NCI-H1436 (cell line): ENCODE data around the gene SHROOM3.

Experiments used
- DNase-seq: peaks from one replicate; lab custom pipeline; 2025; lab: John Stamatoyannopoulos, UW

Gene SHROOM3

DNA sequence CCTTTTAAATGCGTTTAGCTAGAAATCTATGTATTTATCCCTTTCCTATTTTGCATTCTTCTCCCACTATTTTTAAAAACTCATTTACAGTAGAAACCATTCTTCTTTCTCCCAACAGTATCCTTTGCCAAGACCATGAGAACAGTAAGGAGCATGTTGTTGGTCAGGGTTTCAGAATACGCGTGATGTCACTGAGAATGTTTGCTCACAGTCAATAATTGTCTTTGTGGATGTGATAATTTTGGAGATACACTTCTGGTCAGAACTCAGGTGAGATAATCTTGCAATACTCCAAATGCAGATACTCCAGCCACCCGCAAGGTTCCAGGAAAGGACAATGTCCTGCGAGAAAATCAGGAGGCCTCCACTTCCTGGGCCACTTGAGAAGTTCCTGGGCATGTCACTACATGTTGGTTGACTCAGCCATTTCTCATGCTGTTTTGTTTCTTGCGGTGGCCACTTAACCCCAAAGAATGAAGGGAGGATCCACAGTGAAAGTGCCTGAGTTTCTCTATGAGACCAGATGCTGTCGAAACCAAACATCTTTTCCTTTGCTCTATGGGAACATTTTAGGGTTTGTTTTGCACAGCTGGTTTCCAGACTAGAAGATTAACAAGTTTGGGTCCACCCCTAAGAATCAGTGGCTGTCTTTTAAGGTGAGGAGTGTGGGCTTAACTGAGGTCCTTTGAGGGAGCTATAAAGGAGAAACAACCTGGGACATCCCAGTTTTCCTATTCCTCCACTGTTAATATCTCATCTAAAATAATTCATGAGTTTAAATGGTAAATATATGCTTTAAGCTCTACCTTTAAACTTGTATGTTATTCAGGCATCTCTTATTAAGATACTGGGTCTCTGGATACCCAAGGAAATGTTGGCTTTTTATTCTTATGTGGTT lies 346.9 kb downstream of the SHROOM3 start:
- DNase-seq = no peak

DNA sequence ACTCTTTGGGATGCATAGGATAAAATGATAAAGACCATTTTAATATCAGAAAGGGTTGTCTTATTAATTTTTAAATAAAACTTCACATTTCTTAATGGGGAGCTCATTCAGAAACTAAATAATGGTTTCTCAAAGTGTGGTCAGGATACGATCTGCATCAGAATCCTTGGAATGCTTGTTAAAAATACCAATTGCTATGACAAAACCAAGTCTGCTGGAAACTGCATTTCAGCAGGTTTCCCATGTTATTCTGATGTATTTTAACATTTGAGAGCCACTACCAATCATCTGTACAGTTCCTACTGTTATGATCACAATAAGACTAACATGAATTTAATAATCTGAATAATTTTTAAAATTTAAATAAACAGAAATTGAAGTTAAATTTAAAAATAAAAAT lies 347.8 kb downstream of the SHROOM3 start:
- no peak for DNase-seq

- no peak for DNase-seq
Measured at GRCh38 chr4:76783836-76784235, 348.8 kb downstream of the SHROOM3 start.

DNA sequence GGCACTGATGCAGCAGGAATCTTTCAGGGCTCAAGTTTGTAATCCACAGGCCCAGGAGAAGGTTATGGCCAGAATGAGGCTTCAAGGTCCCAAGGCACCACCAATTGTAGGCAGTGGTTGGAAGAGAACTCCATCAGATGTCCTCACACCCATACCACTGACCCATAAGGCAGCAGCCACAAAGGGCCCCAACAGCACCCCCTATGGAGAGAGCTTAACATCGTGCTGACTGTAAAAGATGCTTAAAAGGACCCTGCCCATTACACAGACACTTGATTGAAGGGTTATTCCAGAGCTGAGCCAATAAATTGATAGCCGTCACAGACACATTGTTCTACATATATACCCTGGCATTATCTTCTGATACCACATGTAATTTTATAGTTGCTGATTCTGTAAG lies 349.2 kb downstream of the SHROOM3 start:
- DNase-seq = no peak

DNA sequence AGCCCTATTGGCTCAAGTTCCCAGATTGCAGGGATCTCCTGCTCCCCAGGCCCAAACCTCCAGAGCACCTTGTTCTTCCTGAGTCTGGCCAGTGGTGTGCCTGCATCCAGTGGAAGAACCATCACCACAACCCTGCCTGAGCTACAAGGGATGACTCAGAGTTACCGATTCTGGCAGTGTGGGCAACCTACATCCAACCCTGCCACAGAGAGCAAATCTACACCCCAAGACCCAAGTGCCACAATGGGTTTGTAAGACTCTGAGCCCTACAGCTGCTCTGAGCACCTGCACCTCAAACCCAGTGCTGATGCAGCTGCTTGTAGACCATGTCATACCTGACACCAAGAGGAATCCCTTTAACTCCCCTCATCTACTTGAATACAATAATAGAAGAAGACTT lies 352.9 kb downstream of the SHROOM3 start:
- no peak for DNase-seq

DNA sequence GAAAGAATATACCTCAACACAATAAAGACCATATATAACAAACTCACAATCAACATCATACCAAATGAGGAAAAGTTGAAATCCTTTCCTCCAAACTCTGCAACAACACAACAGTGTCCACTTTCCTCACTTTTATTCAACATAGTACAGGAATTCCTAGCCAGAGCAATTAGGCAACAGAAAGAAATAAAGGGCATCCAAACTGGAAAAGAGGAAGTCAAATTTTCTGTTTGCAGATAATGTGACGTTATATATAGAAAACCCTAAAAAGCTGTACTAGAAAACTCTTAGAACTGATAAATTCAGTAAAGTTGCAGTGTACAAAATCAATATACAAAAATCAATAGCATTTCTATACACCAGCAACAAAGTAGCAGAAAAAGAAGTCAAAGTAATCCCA lies 355.3 kb downstream of the SHROOM3 start:
- no peak for DNase-seq

DNA sequence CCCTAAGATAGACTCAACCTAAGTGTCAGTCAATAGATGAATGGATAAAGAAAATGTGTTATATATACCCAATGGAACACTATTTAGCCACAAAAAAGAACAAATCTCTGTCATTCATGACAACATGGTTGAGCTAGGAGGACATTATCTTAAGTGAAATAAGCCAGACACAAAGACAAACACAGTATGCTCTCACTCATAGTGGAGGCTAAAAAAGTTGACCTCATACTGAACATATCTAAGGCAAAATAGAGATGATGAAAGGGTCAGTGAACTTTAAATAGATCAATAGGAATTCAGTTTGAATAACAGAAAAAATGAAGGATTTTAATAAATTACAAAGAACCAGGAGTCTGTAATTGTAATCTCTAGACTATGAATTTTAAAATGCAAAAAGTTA lies 356.4 kb downstream of the SHROOM3 start:
- DNase-seq = no peak

DNA sequence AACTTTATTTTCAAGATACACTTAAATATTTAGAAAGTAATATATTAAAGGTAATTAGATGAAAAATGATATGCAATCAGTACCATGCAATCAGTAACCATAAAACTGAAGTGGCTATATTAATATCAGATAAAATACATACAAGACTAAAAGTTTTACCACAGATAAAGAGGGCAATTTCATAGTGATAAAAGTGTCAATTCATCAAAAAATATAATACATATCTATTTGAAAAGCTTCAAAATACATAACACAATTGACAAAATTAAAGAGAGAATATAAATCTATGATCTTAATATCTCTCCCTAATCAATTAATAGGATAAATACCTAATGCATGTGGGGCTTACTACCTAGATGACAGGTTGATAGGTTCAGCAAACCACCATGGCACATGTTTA lies 357.4 kb downstream of the SHROOM3 start:
- DNase-seq = no peak

GRCh38 chr4:76795243-76795642 lies 360.2 kb downstream of the SHROOM3 start:
- no peak for DNase-seq

- no peak for DNase-seq
Measured at GRCh38 chr4:76799140-76799539, 364.1 kb downstream of the SHROOM3 start.

- no peak for DNase-seq
Measured at GRCh38 chr4:76799718-76800117, 364.7 kb downstream of the SHROOM3 start.

GRCh38 chr4:76800902-76801301 lies 365.9 kb downstream of the SHROOM3 start:
- no peak for DNase-seq

DNA sequence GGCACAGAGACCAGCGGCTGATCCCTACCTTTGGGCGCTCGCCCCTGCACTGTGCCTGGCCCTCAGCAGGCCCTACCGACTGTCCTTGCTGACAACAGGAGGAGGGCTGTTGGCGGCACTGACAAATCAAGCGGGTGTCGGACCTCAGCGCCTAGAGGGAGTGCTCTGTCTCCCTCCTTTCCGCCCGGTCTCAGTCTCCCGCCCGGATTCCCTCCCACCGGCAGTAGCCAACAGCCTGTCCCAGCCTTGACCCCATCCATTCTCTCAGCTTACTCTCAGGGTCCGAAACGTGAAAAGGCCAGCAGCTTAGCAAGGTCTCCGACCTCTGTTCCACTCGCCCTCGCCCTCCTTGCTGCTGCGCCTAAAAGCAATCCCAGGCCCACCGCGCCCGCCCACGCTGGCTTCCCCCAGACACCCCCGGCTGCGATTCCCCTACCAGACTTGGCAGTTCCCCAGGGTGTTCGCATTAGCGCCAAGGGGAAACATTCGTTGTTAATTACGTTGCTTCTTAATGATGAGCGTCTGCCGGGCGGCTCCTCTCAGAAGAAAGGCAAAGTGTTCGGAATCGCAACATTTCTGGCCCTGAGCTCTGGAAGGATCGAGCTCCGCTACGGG lies 366.7 kb downstream of the SHROOM3 start:
- DNase-seq = no peak

DNA sequence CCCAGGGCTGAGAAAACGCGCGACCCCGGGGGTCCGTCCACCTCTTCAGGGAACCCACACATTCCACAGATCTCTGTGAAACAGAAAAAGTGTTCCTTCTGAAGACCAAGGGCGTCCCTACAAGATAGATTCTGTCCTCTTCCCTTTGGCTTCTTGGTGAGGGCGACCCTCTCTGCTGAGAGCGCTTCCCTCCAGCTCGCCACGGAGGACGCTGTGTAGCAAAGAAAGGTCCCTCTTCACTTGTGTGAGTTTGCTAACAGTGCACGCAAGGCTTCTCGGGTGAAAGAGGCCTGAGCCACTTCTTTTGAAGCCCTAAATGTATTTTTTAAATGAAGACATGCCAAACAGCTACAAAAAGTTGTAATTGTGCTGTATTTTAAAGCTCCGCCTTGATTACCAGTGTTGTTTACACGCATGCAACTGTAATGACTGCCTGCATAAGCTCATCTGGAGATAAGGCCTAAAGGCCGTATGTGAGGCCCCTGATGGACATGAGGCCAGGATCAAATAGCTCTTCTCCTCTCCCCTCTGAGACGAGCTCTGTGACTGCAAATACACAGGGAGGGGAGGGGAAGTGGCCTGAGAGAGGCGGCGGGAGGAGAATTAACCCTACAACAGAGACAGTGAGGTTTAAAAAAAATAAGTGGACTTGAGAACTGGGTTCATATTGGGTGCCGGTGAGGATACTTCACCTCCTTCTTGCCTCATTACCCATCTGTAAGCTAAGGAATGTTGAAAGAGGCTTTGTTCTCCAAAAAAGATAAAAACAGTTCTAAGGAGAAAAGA lies 367.4 kb downstream of the SHROOM3 start:
- DNase-seq = no peak

DNA sequence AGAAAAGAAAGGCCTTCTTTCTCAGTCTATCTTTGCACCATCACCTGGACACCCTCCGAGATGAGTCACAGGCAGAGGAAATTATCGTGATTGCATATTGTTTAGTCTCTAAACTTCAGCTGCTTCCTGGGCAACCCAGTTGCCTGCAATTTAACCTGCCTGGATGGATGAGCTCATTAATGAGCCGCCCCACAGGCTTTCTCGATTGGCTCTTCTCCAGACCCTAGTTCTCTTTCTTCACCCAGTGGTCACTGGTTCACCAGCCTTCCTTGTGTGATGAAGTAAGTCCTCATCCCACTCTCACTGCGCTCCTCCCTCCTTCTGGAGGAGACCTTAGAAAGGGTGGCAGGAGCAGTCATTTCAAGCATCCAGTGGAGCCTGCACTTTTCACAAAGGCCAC lies 368.5 kb downstream of the SHROOM3 start:
- peak; percentile 77 for DNase-seq

DNA sequence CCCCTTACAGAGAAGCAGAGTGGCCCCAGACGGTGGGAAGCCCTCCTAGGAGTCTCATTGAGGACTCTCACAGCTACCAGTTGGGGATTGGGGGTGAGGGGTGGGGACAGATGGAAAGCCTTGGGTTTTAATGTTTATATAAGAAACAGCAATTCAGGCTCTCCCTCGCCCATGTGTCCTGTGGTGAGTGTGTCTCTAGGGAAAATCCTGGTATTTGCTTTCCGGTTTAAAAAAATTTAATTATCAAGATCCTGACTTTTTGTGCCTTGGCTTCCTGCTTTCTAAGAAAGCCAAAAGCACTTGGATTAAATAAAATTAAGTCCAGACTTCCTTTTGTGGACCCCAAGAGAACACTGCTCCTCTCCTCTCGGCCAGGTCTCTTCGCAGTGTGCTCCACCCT lies 369.1 kb downstream of the SHROOM3 start:
- no peak for DNase-seq

DNA sequence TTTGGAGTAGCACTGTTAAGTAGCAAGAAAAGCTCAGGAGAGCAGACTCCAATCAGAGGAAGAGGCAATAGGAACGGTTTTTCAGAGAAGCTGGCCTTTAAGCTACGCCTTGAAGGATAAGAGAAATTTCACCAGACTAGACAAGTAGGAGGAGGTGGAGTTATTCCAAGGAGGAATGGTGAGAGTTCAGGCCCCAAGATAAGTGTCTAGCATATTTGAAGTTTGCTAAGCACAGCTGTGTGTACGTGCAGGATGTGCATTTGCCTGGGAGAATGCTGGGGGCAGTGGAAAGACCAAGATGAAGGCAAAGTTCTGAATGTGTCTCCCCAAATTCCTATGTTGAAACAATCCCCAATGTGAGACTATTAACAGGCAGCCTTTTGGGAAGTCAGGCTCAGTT lies 371.3 kb downstream of the SHROOM3 start:
- DNase-seq = no peak

DNA sequence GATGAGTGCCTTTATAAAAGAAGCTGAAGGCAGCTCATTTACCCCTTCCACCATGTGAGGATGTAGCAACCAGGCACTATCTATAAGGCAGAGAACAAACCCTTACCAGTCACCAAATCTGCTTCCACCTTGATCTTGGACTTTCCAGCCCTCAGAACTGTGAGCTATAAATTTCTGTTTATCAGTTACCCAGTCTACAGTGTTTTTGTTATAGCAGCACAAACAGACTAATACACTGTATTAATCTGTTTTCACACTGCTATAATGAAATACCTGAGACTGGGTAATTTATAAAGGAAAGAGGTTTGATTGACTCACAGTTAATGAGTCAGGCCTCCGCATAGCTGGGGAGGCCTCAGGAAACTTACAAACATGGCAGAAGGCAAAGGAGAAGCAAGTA lies 371.7 kb downstream of the SHROOM3 start:
- no peak for DNase-seq

GRCh38 chr4:76809594-76810305 lies 374.7 kb downstream of the SHROOM3 start:
- no peak for DNase-seq

- no peak for DNase-seq
Measured at GRCh38 chr4:76811604-76812412, 376.8 kb downstream of the SHROOM3 start.

DNA sequence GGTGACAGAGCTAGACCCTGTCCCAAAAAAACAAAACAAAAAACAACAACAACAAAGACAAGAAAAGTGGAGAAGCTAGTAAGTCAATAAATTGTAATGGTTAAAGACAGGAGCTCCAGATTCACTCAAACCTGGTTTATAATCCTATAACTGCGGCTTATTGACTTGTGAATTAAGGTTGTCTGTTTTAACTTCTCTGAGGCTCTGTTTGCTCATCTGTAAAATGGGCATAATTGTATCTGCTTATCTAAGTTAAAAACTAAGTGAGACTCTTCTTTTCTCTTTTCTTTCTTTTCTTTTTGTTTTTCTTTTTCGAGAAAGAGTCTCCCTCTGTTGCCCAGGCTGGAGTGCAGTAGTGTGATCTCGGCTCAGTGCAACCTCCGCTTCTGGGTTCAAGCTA lies 378.0 kb downstream of the SHROOM3 start:
- no peak for DNase-seq
